Tibial artery (tissue), 4 donors: ENCODE measurements around the gene STK11IP.

Experiments used
- DNase-seq, 2 donors: peaks; one replicate each; pipeline ENCODE4 v3.0.0-alpha.2; 2019
- H3K27ac ChIP-seq, 2 donors: fragments of 200-600 bp; sonication (generic) in 1 of 2; 1 replicate in 1 of 2; 2 replicates in 1 of 2; pipeline ENCODE4 v1.5.1; 2018 to 2019; ENCODE audit warnings: mild to moderate bottlenecking in 1 of 2
- H3K27me3 ChIP-seq, 2 donors: fragments of 200-600 bp; sonication (generic) in 1 of 2; one replicate each; pipeline versions ENCODE4 v1.5.1 to v1.6.0; 2016 to 2019
- H3K36me3 ChIP-seq, 3 donors: fragments of 200-600 bp; sonication (generic) in 2 of 3; one replicate each; pipeline ENCODE4 v1.5.1; 2016 to 2019; ENCODE audit warnings: mild to moderate bottlenecking in 2 of 3
- H3K4me1 ChIP-seq, 4 donors: fragments of 200-600 bp; sonication (generic) in 2 of 4; 1 replicate in 3 of 4; 2 replicates in 1 of 4; pipeline ENCODE4 v1.5.1; 2016 to 2019
- H3K4me3 ChIP-seq, 2 donors: fragments of 200-600 bp; sonication (generic) in 1 of 2; 1 replicate in 1 of 2; 2 replicates in 1 of 2; pipeline ENCODE4 v1.5.1; 2018 to 2019; ENCODE audit warnings: mild to moderate bottlenecking in 2 of 2
- H3K9me3 ChIP-seq, 3 donors: fragments of 200-600 bp; sonication (generic) in 1 of 3; one replicate each; pipeline ENCODE4 v1.5.1; 2016 to 2019
- CTCF ChIP-seq, 2 experiments: fragments of 200-600 bp in 1 of 2; fragments of 450-650 bp in 1 of 2; IDR thresholded peaks; one replicate each; pipeline ENCODE4 v1.5.1; 2017 to 2019; ENCODE audit warnings: antibody characterized with exemption in 2 of 2, mild to moderate bottlenecking in 1 of 2, moderate library complexity in 1 of 2
- intact Hi-C: fragments of 100-400 bp; cut with DNase I; formaldehyde crosslinking; loops from one replicate; pipeline ENCODE4 v1.15.0; 2023; ENCODE audit warnings: low total_unique reads

The STK11IP gene

GRCh38 chr2:219638217-219638947 is 40.7 kb downstream of the STK11IP start:
- TF ChIP-seq CTCF (IDR thresholded peaks at IDR 0.05) = no peak
- intact Hi-C loops = no loop called here
- Histone ChIP-seq H3K9me3 (no peaks in the 10 kb centered on the region), H3K4me3 (no peak overlapping the region), H3K27ac (no peak overlapping the region), H3K36me3 (no peaks in the 10 kb centered on the region), H3K4me1 (peaks cover 0 to 10% (median 7%) of the 10 kb centered on the region in 4 donors), H3K27me3 (no peaks in the 10 kb centered on the region)
- DNase-seq = peak; percentile 18 to 60

GRCh38 chr2:219638948-219639755 is 41.5 kb downstream of the STK11IP start:
- no peaks in the 10 kb centered on the region for H3K36me3 ChIP-seq
- H3K4me3 ChIP-seq = no peak overlapping the region
- no peak overlapping the region for H3K27ac ChIP-seq
- no peaks in the 10 kb centered on the region for H3K9me3 ChIP-seq
- TF ChIP-seq CTCF (IDR thresholded peaks at IDR 0.05) = no peak
- no peaks in the 10 kb centered on the region for H3K27me3 ChIP-seq
- intact Hi-C loops = no loop called here
- peak in 1 of 2 donors; percentile 14 for DNase-seq
- H3K4me1 ChIP-seq = peaks cover 0 to 10% (median 7%) of the 10 kb centered on the region in 4 donors

DNA sequence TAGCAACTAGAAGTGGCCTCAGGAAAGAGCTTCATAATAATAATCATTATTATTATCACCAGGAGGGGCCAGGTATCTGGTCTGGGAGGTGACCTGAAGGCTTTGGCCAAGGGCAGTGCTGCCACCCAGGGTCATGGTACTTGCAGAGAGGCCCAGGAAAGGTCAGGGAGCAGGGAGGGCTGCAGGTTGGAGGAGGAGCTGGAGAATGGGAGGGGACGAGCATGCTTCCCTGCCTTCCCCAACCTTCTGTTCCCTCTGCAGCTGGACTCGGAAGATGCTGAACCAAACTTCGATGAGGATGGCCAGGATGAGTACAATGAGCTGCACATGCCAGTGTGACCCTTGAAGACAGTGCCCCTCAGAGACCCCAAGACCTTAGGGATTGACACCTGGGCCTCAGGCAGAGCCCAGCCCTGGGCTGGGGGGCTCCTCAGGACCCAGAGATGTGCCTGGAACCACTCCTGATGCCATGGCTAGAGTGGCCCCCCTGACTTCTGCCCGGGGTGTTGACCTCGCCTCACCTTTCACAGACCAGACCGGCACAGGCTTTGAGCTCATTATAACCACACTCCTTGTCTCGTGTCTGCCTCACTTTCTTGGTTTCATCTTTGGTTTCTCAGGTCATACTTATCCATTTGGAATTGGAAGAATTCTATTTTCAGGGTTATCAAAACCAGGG is 43.9 kb downstream of the STK11IP start:
- peaks cover 0 to 23% (median 15%) of the 10 kb centered on the region in 4 donors for H3K4me1 ChIP-seq

DNA sequence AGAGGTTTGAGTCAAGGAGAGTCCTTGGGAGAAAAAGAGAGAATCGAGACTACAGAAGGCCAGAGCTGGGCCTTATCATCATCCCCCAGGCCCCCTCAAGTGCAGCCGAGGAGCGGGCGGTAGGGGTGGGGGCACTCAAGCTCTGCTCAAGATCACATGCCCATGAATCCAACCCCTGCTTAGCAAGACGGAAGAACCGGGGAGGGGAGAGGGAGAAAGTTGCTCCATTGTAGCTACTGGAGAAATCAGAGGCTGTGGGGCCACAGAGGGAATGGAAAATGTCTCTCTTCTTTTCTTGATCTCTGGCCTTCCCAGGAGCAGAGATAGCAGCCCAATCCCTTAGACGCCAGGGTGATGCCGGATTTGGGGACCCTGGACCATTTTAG is 44.4 kb downstream of the STK11IP start:
- peak overlapping the region in 1 of 2 donors; percentile 20 for H3K27ac ChIP-seq
- no peak overlapping the region for H3K4me3 ChIP-seq
- DNase-seq = no peak
- no peaks in the 10 kb centered on the region for H3K9me3 ChIP-seq
- H3K27me3 ChIP-seq = no peaks in the 10 kb centered on the region
- intact Hi-C loops = loop anchor here (5.0 kb wide), 2 partner anchors 45 to 100 kb away; partner anchors contain the start of genes CHPF and TMEM198
- no peaks in the 10 kb centered on the region for H3K36me3 ChIP-seq
- H3K4me1 ChIP-seq = peaks cover 0 to 23% (median 15%) of the 10 kb centered on the region in 4 donors
- TF ChIP-seq CTCF (IDR thresholded peaks at IDR 0.05) = no peak

More for the DNA sequence above, 43.9 kb downstream of the STK11IP start:
- intact Hi-C loops = loop anchor here (5.0 kb wide), 2 partner anchors 46 to 99 kb away; partner anchors contain the start of genes CHPF and TMEM198
- Histone ChIP-seq H3K9me3 (no peaks in the 10 kb centered on the region), H3K36me3 (no peaks in the 10 kb centered on the region), H3K27me3 (no peaks in the 10 kb centered on the region), H3K4me3 (no peak overlapping the region), H3K27ac (peak overlapping the region in 1 of 2 donors; percentile 20)
- DNase-seq = peak in 1 of 2 donors; percentile 15
- no peak for TF ChIP-seq CTCF (IDR thresholded peaks at IDR 0.05)

- no peak overlapping the region for H3K27ac ChIP-seq
- H3K4me1 ChIP-seq = peaks cover 0 to 23% (median 15%) of the 10 kb centered on the region in 4 donors
- no peak overlapping the region for H3K4me3 ChIP-seq
- DNase-seq = peak; percentile 98
- no peaks in the 10 kb centered on the region for H3K36me3 ChIP-seq
- TF ChIP-seq CTCF (IDR thresholded peaks at IDR 0.05) = peak; percentile 99 to 100
- intact Hi-C loops = loop anchor here (5.0 kb wide), 2 partner anchors 45 to 100 kb away; partner anchors contain the start of genes CHPF and TMEM198
- H3K9me3 ChIP-seq = no peaks in the 10 kb centered on the region
- no peaks in the 10 kb centered on the region for H3K27me3 ChIP-seq
Measured at GRCh38 chr2:219642465-219643083, 44.9 kb downstream of the STK11IP start.
